Type B pancreatic cell (in vitro differentiated cells): ENCODE data around the gene GAL3ST2. TPM values are rescaled to one million over a fixed set of nuclear protein-coding genes. Genes with fewer than 3 reads are reported as not detected.

ENCODE experiments used
- DNase-seq: peaks from one replicate; pipeline ENCODE4 v3.0.0; 2021; ENCODE audit warnings: mixed read lengths; ENCODE audit not compliant: unreplicated experiment; ENCODE audit errors: extremely low spot score
- H3K27ac Mint-ChIP-seq: 2 replicates; pipeline ENCODE4 v1.8.0; 2021; ENCODE audit warnings: mild to moderate bottlenecking, mixed read lengths
- H3K27me3 Mint-ChIP-seq: 2 replicates; pipeline ENCODE4 v1.8.0; 2021; ENCODE audit warnings: mixed read lengths
- H3K36me3 Mint-ChIP-seq: 2 replicates; pipeline ENCODE4 v1.8.0; 2021; ENCODE audit warnings: mixed read lengths
- H3K4me1 Mint-ChIP-seq: one replicate; pipeline ENCODE4 v1.8.0; 2021; ENCODE audit warnings: mixed read lengths; ENCODE audit not compliant: unreplicated experiment
- H3K4me3 Mint-ChIP-seq: 2 replicates; pipeline ENCODE4 v1.8.0; 2021; ENCODE audit warnings: mild to moderate bottlenecking, mixed read lengths
- H3K9me3 Mint-ChIP-seq: 2 replicates; pipeline ENCODE4 v1.8.0; 2021; ENCODE audit warnings: mixed read lengths
- total RNA-seq: library from RNA; stranded (reverse); gene quantifications from 2 replicates; pipeline ENCODE4 v1.2.1, GENCODE V29; 2021; ENCODE audit warnings: low replicate concordance
- TF ChIP-seq, protein P1 (sequence below): fragments of 200-600 bp; sonication (generic); conservative IDR thresholded peaks from 2 replicates; pipeline ENCODE4 v1.5.0; 2021; ENCODE audit warnings: antibody characterized with exemption, mild to moderate bottlenecking

GAL3ST2 gene
- total RNA-seq, 1 donor from 2014 or later: 0.29 TPM

DNA sequence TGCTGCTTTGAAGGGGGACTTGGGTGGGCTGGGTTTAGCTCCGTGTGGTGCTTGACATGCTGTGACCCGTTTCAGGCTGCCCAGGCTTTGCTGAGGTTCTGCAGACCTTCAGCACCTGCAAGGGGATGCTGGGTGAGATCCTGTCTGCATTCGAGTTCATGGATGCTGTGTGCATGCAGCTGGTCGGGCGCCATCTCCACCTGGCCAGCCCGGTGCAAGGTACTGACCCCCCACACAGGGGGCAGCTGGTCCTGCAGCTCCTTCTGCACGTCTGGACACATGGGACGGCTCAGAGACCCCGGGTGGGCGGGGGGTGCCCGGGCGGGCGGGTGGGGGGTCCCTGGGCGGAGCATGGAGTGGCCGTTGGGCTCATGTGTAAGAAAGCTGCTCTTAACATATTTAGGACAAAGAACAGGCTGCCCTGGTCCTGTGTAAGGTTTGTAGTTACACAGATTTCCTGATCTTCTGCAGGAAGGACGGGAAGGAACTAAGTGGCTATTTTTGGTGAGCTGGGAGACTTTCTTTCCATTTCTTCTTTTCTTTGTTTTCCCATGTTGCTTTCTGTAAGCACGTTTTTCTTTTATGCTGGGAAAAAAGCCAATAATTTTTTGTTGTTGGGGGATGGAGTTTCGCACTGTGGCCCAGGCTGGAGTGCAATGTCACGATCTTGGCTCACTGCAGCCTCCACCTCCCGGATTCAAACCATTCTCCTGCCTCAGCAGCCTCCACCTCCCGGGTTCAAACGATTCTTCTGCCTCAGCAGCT is 26.4 kb upstream of the GAL3ST2 start:
- Mint-ChIP-seq H3K9me3 (peaks cover 8% of the 10 kb centered on the region), H3K27me3 (no peaks in the 10 kb centered on the region), H3K4me3 (no peak overlapping the region), H3K36me3 (peaks cover 18% of the 10 kb centered on the region), H3K4me1 (no peaks in the 10 kb centered on the region), H3K27ac (no peak overlapping the region)
- DNase-seq: no peak
- TF ChIP-seq, protein P1, sequence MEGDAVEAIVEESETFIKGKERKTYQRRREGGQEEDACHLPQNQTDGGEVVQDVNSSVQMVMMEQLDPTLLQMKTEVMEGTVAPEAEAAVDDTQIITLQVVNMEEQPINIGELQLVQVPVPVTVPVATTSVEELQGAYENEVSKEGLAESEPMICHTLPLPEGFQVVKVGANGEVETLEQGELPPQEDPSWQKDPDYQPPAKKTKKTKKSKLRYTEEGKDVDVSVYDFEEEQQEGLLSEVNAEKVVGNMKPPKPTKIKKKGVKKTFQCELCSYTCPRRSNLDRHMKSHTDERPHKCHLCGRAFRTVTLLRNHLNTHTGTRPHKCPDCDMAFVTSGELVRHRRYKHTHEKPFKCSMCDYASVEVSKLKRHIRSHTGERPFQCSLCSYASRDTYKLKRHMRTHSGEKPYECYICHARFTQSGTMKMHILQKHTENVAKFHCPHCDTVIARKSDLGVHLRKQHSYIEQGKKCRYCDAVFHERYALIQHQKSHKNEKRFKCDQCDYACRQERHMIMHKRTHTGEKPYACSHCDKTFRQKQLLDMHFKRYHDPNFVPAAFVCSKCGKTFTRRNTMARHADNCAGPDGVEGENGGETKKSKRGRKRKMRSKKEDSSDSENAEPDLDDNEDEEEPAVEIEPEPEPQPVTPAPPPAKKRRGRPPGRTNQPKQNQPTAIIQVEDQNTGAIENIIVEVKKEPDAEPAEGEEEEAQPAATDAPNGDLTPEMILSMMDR: no peak

DNA sequence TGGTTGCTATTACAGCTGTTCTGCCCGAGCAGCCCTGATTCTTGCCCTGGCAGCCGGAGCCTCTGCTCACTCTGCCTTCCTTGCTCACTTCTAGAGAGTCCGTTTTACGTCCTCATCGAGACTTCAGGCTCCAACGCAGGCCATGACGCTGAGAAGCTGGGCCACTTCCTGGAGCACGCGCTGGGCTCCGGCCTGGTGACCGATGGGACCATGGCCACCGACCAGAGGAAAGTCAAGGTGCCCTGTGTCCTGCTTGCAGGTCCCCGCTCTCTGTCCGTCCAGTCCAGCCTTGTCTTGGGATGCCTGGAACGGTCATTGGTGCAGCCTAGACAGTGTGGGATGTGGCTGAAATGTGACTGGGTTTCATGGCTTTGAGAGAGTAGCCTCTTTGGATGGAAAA is 25.5 kb upstream of the GAL3ST2 start:
- Mint-ChIP-seq H3K4me3 (no peak overlapping the region), H3K36me3 (peaks cover 9% of the 10 kb centered on the region), H3K27me3 (no peaks in the 10 kb centered on the region), H3K4me1 (no peaks in the 10 kb centered on the region), H3K27ac (no peak overlapping the region), H3K9me3 (no peaks in the 10 kb centered on the region)
- TF ChIP-seq, protein P1: no peak
- no peak for DNase-seq

DNA sequence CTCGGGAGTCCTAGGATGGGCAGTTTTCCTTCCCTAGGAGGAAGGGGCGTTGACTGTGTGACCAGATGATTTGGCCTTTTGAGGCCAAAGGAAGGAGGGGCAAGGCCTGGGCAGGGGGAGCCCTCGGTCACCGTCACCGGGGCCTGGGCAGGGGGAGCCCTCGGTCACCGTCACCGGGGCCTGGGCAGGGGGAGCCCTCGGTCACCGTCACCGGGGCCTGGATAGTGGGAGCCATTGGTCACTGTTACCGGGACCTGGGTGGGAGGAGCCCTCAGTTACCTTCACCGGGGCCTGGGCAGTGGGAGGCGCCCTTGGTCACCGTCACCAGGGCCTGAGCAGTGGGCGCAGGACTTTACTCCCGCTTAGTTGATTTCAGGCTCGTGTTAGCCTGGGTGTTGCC is 24.8 kb upstream of the GAL3ST2 start:
- peaks cover 8% of the 10 kb centered on the region for H3K36me3 Mint-ChIP-seq
- H3K4me3 Mint-ChIP-seq: no peak overlapping the region
- no peak for DNase-seq
- TF ChIP-seq, protein P1: no peak
- H3K4me1 Mint-ChIP-seq: no peaks in the 10 kb centered on the region
- H3K9me3 Mint-ChIP-seq: no peaks in the 10 kb centered on the region
- no peak overlapping the region for H3K27ac Mint-ChIP-seq
- H3K27me3 Mint-ChIP-seq: no peaks in the 10 kb centered on the region

DNA sequence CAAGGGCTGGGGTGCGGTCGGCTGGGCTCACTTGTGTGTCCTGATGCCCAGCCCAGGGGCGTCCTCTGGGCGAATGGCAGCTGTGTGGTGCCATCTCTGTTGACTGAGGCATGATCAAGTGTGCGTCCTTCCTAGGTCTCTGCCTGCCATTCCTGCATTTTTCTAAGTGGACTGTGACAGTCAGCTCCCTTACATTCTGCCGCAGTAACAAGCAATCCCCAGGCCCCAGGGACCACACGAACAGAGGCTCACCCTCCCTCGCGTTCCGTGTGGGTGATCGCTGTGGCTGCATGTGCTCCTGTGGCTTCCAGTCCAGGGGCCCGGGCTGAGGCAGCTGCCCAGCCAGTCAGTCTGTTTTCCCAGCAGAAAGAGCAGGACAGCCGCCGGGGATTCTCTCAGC is 24.4 kb upstream of the GAL3ST2 start:
- no peak for DNase-seq
- H3K9me3 Mint-ChIP-seq: no peaks in the 10 kb centered on the region
- no peak overlapping the region for H3K4me3 Mint-ChIP-seq
- TF ChIP-seq, protein P1: no peak
- H3K36me3 Mint-ChIP-seq: peaks cover 4% of the 10 kb centered on the region
- H3K4me1 Mint-ChIP-seq: no peaks in the 10 kb centered on the region
- H3K27ac Mint-ChIP-seq: no peak overlapping the region
- no peaks in the 10 kb centered on the region for H3K27me3 Mint-ChIP-seq

DNA sequence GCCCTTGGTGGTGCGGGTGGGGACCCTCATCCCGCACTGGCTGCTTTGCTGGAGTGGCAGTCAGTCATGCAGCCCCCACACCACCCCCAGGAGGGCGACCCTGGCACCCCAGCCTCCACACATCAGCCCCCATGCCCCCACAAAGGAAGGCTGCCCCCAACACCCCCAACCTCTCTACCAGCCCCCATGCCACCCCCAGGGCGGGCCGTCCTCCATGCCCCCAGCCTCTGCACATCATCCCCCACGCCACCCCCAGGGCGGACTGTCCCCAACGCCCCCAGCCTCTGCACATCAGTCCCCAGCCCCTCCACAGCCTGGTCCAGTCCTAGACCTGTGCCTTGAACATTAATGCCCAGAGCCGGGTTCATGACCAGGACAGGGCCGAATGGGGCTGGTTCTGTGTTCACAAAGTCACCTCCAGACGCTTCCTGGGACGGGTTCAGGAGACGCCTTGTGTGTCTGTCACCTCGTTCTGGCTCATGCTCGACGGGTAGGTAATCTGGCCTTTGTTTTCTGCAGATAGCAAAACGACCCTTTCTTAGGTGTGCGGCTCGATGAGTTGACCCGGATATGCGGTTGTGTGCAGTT is 23.8 kb upstream of the GAL3ST2 start:
- Mint-ChIP-seq H3K9me3 (no peaks in the 10 kb centered on the region), H3K27me3 (no peaks in the 10 kb centered on the region), H3K4me1 (no peaks in the 10 kb centered on the region), H3K36me3 (peaks cover 3% of the 10 kb centered on the region), H3K4me3 (no peak overlapping the region), H3K27ac (no peak overlapping the region)
- DNase-seq: no peak
- TF ChIP-seq, protein P1: no peak
